Nephron (organoid): ENCODE measurements around the gene ARHGEF2.

Experiments used
- H3K27ac Mint-ChIP-seq, 3 experiments: 2 replicates each; pipeline ENCODE4 v1.8.0; 2020; ENCODE audit warnings: mixed read lengths in 3 of 3, mild to moderate bottlenecking in 2 of 3, moderate library complexity in 1 of 3
- H3K27me3 Mint-ChIP-seq: 2 replicates; pipeline ENCODE4 v1.8.0; 2021; ENCODE audit warnings: low read depth, mild to moderate bottlenecking, moderate library complexity, mixed read lengths
- H3K36me3 Mint-ChIP-seq: 2 replicates; pipeline ENCODE4 v1.8.0; 2020; ENCODE audit warnings: low read depth, mixed read lengths
- H3K4me1 Mint-ChIP-seq: 2 replicates; pipeline ENCODE4 v1.8.0; 2020; ENCODE audit warnings: mixed read lengths
- H3K4me3 Mint-ChIP-seq, 3 experiments: 2 replicates each; pipeline ENCODE4 v1.8.0; 2020; ENCODE audit warnings: mild to moderate bottlenecking in 3 of 3, mixed read lengths in 3 of 3, moderate library complexity in 2 of 3
- H3K9me3 Mint-ChIP-seq: 2 replicates; pipeline ENCODE4 v1.8.0; 2020; ENCODE audit warnings: mixed read lengths
- CTCF ChIP-seq, 3 experiments: fragments of 200-600 bp; sonication (generic); IDR thresholded peaks; one replicate each; pipeline ENCODE4 v1.5.0; 2021; ENCODE audit warnings: antibody characterized with exemption in 3 of 3; ENCODE audit not compliant: unreplicated experiment in 3 of 3

Gene ARHGEF2

GRCh38 chr1:155976062-155976912 lies 2.1 kb downstream of the ARHGEF2 start:
- Mint-ChIP-seq H3K36me3 (no peaks in the 10 kb centered on the region), H3K27me3 (no peaks in the 10 kb centered on the region), H3K27ac (peak overlapping the region; percentile 95 to 97 (median 96)), H3K4me1 (peaks cover 74% of the 10 kb centered on the region), H3K4me3 (peak overlapping the region; percentile 92 to 95 (median 95)), H3K9me3 (no peaks in the 10 kb centered on the region)
- TF ChIP-seq CTCF (IDR thresholded peaks at IDR 0.05; ENCODE audit: unreplicated experiment in 3 of 3), result no peak

GRCh38 chr1:155975375-155976061 lies 2.8 kb downstream of the ARHGEF2 start:
- peak overlapping the region; percentile 92 to 95 (median 95) for H3K4me3 Mint-ChIP-seq
- no peak for TF ChIP-seq CTCF (IDR thresholded peaks at IDR 0.05; ENCODE audit: unreplicated experiment in 3 of 3)
- H3K36me3 Mint-ChIP-seq, result no peaks in the 10 kb centered on the region
- no peaks in the 10 kb centered on the region for H3K27me3 Mint-ChIP-seq
- no peaks in the 10 kb centered on the region for H3K9me3 Mint-ChIP-seq
- H3K4me1 Mint-ChIP-seq, result peaks cover 74% of the 10 kb centered on the region
- H3K27ac Mint-ChIP-seq, result peak overlapping the region; percentile 95 to 97 (median 96)

DNA sequence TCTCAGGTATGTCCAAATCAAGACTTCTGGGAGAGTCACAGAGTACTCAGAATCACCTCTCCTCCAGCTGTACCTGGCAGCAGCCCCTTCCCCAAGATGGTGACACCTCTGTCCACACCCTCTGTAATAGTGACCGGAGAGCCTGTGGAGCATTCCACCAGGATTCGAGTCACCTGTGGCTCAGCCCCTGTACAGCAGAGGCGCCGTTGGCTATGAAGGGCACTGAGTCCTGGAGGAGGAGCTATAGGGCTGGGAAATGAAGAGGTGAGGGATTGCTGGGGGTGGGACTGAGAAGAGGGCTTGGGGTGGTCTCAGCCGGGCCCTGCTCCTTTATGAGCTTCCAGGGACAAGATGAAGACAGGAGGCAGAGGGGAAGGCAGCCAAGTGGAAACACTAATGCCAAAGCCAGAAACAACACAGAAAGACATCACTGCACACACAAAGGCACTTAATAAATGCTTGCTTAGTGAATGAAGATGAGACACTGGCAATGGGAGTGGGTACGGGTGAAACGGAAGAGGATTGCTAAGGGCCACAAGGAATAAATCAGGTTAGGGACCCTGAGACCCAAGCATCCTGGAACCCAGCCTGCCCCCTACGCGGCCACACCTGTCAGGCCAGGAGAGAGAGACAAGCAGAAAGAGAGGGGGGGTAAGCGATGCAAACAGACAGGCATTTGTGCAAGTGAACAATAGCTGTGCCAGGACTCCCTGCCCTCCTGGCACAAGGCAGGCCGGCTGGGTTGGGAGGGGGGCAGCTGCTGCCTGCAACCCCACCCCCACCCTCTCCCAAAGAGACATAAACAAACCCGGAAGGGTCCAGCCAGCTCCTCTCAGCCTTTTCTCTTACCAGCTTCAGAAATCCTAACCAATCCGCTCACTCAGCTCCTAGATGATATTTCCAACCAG lies 3.9 kb downstream of the ARHGEF2 start:
- peak overlapping the region; percentile 95 to 97 (median 96) for H3K27ac Mint-ChIP-seq
- no peaks in the 10 kb centered on the region for H3K9me3 Mint-ChIP-seq
- peak overlapping the region; percentile 92 to 95 (median 95) for H3K4me3 Mint-ChIP-seq
- TF ChIP-seq CTCF (IDR thresholded peaks at IDR 0.05; ENCODE audit: unreplicated experiment in 3 of 3), result no peak
- H3K27me3 Mint-ChIP-seq, result no peaks in the 10 kb centered on the region
- peaks cover 6% of the 10 kb centered on the region for H3K36me3 Mint-ChIP-seq
- H3K4me1 Mint-ChIP-seq, result peaks cover 74% of the 10 kb centered on the region

DNA sequence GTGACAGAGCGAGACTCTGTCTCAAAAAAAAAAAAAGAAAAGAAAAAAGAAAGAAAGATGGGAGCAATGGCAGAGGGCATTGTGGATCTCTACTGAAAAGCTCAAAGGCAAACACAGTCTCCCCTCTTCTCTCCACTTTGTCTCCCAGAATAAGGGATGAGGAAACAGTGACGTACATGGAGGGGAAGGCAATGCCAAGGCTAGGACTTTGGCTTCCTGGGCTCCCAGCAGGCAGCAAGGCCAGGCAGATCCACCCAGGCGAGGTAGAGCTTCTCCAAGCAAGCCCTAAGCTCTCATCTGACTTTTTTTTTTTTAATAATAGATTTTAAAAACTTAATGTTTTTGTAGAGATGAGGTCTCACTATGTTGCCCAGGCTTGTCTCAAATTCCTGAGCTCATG lies 4.6 kb downstream of the ARHGEF2 start:
- peak overlapping the region; percentile 52 to 95 (median 95) for H3K4me3 Mint-ChIP-seq
- H3K9me3 Mint-ChIP-seq, result no peaks in the 10 kb centered on the region
- H3K27ac Mint-ChIP-seq, result peak overlapping the region in 2 of 3 experiments; percentile 95 to 96

More for the DNA sequence above, 4.6 kb downstream of the ARHGEF2 start:
- Mint-ChIP-seq H3K36me3 (peaks cover 9% of the 10 kb centered on the region), H3K27me3 (no peaks in the 10 kb centered on the region), H3K4me1 (peaks cover 77% of the 10 kb centered on the region)
- no peak for TF ChIP-seq CTCF (IDR thresholded peaks at IDR 0.05; ENCODE audit: unreplicated experiment in 3 of 3)
